Stimulated activated CD4-positive, alpha-beta T cell treated with anti-CD3 and anti-CD28 coated beads, Interleukin-1b, Interleukin-23, amount 100 ng/mL, for 24 hours (primary cell): Measurements from ENCODE around the gene ATAD3C.
"Not testable (repeated sequence)": the region's sequence is repeated elsewhere in the genome, so short reads cannot be mapped to it uniquely, and the experiment has no call there.

Source experiments
- DNase-seq, 4 experiments: peaks; one replicate each; pipeline ENCODE4 v3.0.0-alpha.2; 2020; ENCODE audit warnings: low read depth in 4 of 4, low spot score in 1 of 4

ATAD3C gene

GRCh38 chr1:1494311-1494710 is 44.8 kb downstream of the ATAD3C start:
- not testable (repeated sequence) for DNase-seq

- DNase-seq = not testable (repeated sequence)
These were observed 46.0 kb downstream of the ATAD3C start for GRCh38 chr1:1495461-1495975.

- DNase-seq = peak; percentile 39 to 67 (median 52)
These were observed 55.4 kb downstream of the ATAD3C start for GRCh38 chr1:1504777-1505365.

GRCh38 chr1:1505366-1505798 is 55.9 kb downstream of the ATAD3C start:
- DNase-seq = not testable (repeated sequence)

- DNase-seq = not testable (repeated sequence)
These were observed 56.3 kb downstream of the ATAD3C start for GRCh38 chr1:1505801-1506200.

- DNase-seq = no peak
These were observed 57.8 kb downstream of the ATAD3C start for GRCh38 chr1:1507305-1507704.

- not testable (repeated sequence) for DNase-seq
These were observed 59.4 kb downstream of the ATAD3C start for GRCh38 chr1:1508775-1509464.

GRCh38 chr1:1509465-1509850 is 60.0 kb downstream of the ATAD3C start:
- not testable (repeated sequence) for DNase-seq

GRCh38 chr1:1510912-1511532 is 61.5 kb downstream of the ATAD3C start:
- no peak for DNase-seq

- peak; percentile 88 to 97 (median 92) for DNase-seq
These were observed 62.2 kb downstream of the ATAD3C start, which contains the start of gene ATAD3A for GRCh38 chr1:1511533-1512285. Gene ATAD3A, plus strand, starts transcription at chr1:1512162. Its CDS starts 107 bp downstream, at chr1:1512269.

- DNase-seq = not testable (repeated sequence)
These were observed 62.9 kb downstream of the ATAD3C start for GRCh38 chr1:1512425-1512824.

- DNase-seq = not testable (repeated sequence)
These were observed 64.2 kb downstream of the ATAD3C start for GRCh38 chr1:1513675-1514074.

- DNase-seq = not testable (repeated sequence)
These were observed 64.9 kb downstream of the ATAD3C start for GRCh38 chr1:1514376-1514775.

- not testable (repeated sequence) for DNase-seq
These were observed 67.4 kb downstream of the ATAD3C start for GRCh38 chr1:1516923-1517322.

- DNase-seq = no peak
These were observed 68.6 kb downstream of the ATAD3C start for GRCh38 chr1:1517973-1518620.

- not testable (repeated sequence) for DNase-seq
These were observed 69.1 kb downstream of the ATAD3C start for GRCh38 chr1:1518621-1519007.
